Neural cell (in vitro differentiated cells): ENCODE measurements around the gene TSPAN15. TPM values are rescaled to one million over a fixed set of nuclear protein-coding genes. Genes with fewer than 3 reads are reported as not detected.

Experiments used
- H2AFZ ChIP-seq: fragments of 200-600, 300-800 bp; sonication (generic), shearing (Covaris generic); 2 replicates; pipeline ENCODE4 v1.6.0; 2014; ENCODE audit warnings: low read depth, mild to moderate bottlenecking, antibody characterized with exemption, low read length, moderate library complexity
- H3F3A ChIP-seq: fragments of 200-600 bp; shearing (Covaris generic); 2 replicates; pipeline ENCODE4 v1.6.1; 2016; ENCODE audit warnings: mild to moderate bottlenecking, moderate library complexity, mixed read lengths, antibody characterized with exemption, low read length; ENCODE audit not compliant: insufficient read depth, poor library complexity, severe bottlenecking
- H3K27ac ChIP-seq: fragments of 200-600, 300-800 bp; sonication (generic), shearing (Covaris generic); 2 replicates; pipeline ENCODE4 v1.5.1; 2014; ENCODE audit warnings: mild to moderate bottlenecking, low read length, moderate library complexity
- H3K27me3 ChIP-seq: fragments of 300-800, 200-600 bp; sonication (generic), shearing (Covaris generic); 2 replicates; pipeline ENCODE4 v1.6.0; 2014; ENCODE audit warnings: mild to moderate bottlenecking, low read depth, low read length, moderate library complexity; ENCODE audit not compliant: insufficient read depth
- H3K36me3 ChIP-seq: fragments of 300-800, 200-600 bp; sonication (generic), shearing (Covaris generic); 2 replicates; pipeline ENCODE4 v1.5.1; 2014; ENCODE audit warnings: mild to moderate bottlenecking, antibody characterized with exemption, low read length, moderate library complexity; ENCODE audit not compliant: insufficient read depth
- H3K4me2 ChIP-seq: fragments of 300-800, 200-600 bp; sonication (generic), shearing (Covaris generic); 2 replicates; pipeline ENCODE4 v1.6.0; 2014; ENCODE audit warnings: mild to moderate bottlenecking, low read length
- H3K4me3 ChIP-seq: fragments of 300-800, 200-600 bp; sonication (generic), shearing (Covaris generic); 2 replicates; pipeline ENCODE4 v1.5.1; 2014; ENCODE audit warnings: mild to moderate bottlenecking, low read length, moderate library complexity
- H3K79me2 ChIP-seq: fragments of 200-600 bp; shearing (Covaris generic); replicated peaks from 2 replicates; pipeline ENCODE4 v1.6.0; 2014; ENCODE audit warnings: mild to moderate bottlenecking, low read length, moderate library complexity; ENCODE audit not compliant: insufficient read depth
- H3K9ac ChIP-seq: fragments of 300-800, 200-600 bp; sonication (generic), shearing (Covaris generic); 2 replicates; pipeline ENCODE4 v1.6.1; 2016; ENCODE audit warnings: mild to moderate bottlenecking, low read length, mixed read lengths
- H3K9me2 ChIP-seq: fragments of 200-600 bp; shearing (Covaris generic); 2 replicates; pipeline ENCODE4 v1.6.1; 2016; ENCODE audit warnings: mild to moderate bottlenecking, low read length, mixed read lengths; ENCODE audit not compliant: insufficient read depth
- H3K9me3 ChIP-seq: fragments of 200-600, 300-800 bp; sonication (generic), shearing (Covaris generic); 2 replicates; pipeline ENCODE4 v1.6.1; 2016; ENCODE audit warnings: mild to moderate bottlenecking, mixed run types, low read length, moderate library complexity, mixed read lengths
- H4K20me1 ChIP-seq: fragments of 200-600 bp; shearing (Covaris generic); 2 replicates; pipeline ENCODE4 v1.6.1; 2016; ENCODE audit warnings: mild to moderate bottlenecking, mixed run types; ENCODE audit not compliant: insufficient read depth
- EP300 ChIP-seq: fragments of 450-650 bp; conservative IDR thresholded peaks from 2 replicates; pipeline ENCODE4 v1.6.1; 2014; ENCODE audit warnings: antibody characterized with exemption, mild to moderate bottlenecking, moderate library complexity; ENCODE audit not compliant: poor library complexity, severe bottlenecking
- EZH2 ChIP-seq: fragments of 200-600, 300-800 bp; shearing (Covaris generic), sonication (generic); IDR thresholded peaks from 2 replicates; pipeline ENCODE4 v1.6.1; 2014; ENCODE audit warnings: antibody characterized with exemption, low read length, borderline replicate concordance, mild to moderate bottlenecking; ENCODE audit not compliant: insufficient read depth, poor library complexity, severe bottlenecking
- MXI1 ChIP-seq: fragments of 450-650 bp; conservative IDR thresholded peaks from 2 replicates; pipeline ENCODE4 v1.6.1; 2014; ENCODE audit warnings: antibody characterized with exemption, mild to moderate bottlenecking; ENCODE audit not compliant: poor library complexity, severe bottlenecking
- POLR2AphosphoS5 ChIP-seq: IDR thresholded peaks from 2 replicates; pipeline ENCODE4 v1.6.1; 2012
- RAD21 ChIP-seq: fragments of 450-650 bp; conservative IDR thresholded peaks from 2 replicates; pipeline ENCODE4 v1.6.1; 2014; ENCODE audit warnings: antibody characterized with exemption, mild to moderate bottlenecking, moderate library complexity
- SMC3 ChIP-seq: fragments of 450-650 bp; conservative IDR thresholded peaks from 2 replicates; pipeline ENCODE4 v1.6.1; 2014; ENCODE audit warnings: antibody characterized with exemption, mild to moderate bottlenecking, moderate library complexity; ENCODE audit not compliant: poor library complexity
- TAF1 ChIP-seq: IDR thresholded peaks from 2 replicates; pipeline ENCODE4 v1.6.1; 2012; ENCODE audit warnings: low read depth
- polyA plus RNA-seq: library from polyadenylated mRNA; depleted of rRNA; stranded (reverse); fragments of >200 nt; gene quantifications from 2 replicates; pipeline ENCODE4 v1.2.3, GENCODE V29; 2014
- TF ChIP-seq, protein P1 (sequence below): IDR thresholded peaks from 2 replicates; pipeline ENCODE4 v1.6.1; 2012; ENCODE audit warnings: borderline replicate concordance
- TF ChIP-seq, protein P2 (sequence below): fragments of 450-650 bp; IDR thresholded peaks from 2 replicates; pipeline ENCODE4 v1.5.1; 2014; ENCODE audit warnings: antibody characterized with exemption, mild to moderate bottlenecking, moderate library complexity; ENCODE audit not compliant: poor library complexity, severe bottlenecking

TSPAN15 gene
- polyA plus RNA-seq, 1 donor from 2014 or later: 1.2 TPM

DNA sequence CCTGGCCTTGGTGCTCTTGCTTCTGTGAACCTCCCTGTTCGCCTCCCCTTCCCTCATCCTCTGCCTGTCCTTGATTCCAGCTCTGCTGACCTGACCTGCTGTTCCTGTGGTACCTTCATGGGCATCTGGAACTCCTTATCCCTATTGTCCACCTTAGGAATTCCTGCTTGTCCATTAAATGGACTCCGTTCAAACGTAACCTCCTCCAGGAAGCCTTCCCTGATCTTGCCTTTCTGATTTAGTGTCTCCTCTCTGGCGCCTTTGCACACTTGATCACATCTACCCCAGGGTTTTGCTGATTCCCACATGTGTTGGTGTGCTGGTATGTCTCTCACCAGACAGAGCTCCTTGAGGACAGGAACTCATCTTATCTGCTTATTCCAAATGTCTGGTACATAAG, 20.9 kb downstream of the TSPAN15 start:
- Histone ChIP-seq H3K27ac (no peak overlapping the region), H2AFZ (no peak overlapping the region)

DNA sequence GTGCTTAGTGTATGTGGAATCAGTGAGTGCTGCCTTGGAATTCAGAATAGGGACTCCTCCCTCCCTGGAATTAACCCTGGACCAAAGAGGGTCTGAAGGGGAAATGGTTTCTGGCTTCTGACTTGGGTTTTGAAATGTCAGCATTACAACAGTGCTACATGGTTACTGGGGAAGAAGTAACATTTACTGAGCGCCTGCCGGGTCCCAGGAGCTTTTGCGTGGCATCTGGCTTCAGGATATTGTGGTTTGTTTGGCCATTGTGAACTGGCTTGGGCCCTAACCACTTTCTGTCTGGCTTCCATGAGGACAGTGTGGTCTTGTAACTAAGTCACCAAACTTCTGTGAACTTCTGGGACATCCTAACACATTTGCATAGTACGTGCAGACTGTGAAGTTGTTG, 21.3 kb downstream of the TSPAN15 start:
- H3K27me3 ChIP-seq: no peaks in the 10 kb centered on the region
- H3K4me2 ChIP-seq: no peak overlapping the region
- no peak for TF ChIP-seq RAD21
- TF ChIP-seq MXI1: no peak
- no peak overlapping the region for H2AFZ ChIP-seq
- H3K9ac ChIP-seq: no peak overlapping the region
- no peak overlapping the region for H3K27ac ChIP-seq
- no peaks in the 10 kb centered on the region for H3K36me3 ChIP-seq
- no peaks in the 10 kb centered on the region for H3K9me3 ChIP-seq
- H3K79me2 ChIP-seq: no peaks in the 10 kb centered on the region
- H3F3A ChIP-seq: no peaks in the 10 kb centered on the region
- no peaks in the 10 kb centered on the region for H4K20me1 ChIP-seq
- H3K4me3 ChIP-seq: no peak overlapping the region
- no peaks in the 10 kb centered on the region for H3K9me2 ChIP-seq

More for the DNA sequence above, 20.9 kb downstream of the TSPAN15 start:
- Histone ChIP-seq H3K9ac (no peak overlapping the region), H3K36me3 (no peaks in the 10 kb centered on the region), H3K27me3 (no peaks in the 10 kb centered on the region), H3F3A (no peaks in the 10 kb centered on the region), H3K79me2 (no peaks in the 10 kb centered on the region), H4K20me1 (no peaks in the 10 kb centered on the region), H3K9me3 (no peaks in the 10 kb centered on the region), H3K9me2 (no peaks in the 10 kb centered on the region), H3K4me3 (no peak overlapping the region), H3K4me2 (no peak overlapping the region)
- TF ChIP-seq EP300: no peak
- TF ChIP-seq TAF1: no peak

DNA sequence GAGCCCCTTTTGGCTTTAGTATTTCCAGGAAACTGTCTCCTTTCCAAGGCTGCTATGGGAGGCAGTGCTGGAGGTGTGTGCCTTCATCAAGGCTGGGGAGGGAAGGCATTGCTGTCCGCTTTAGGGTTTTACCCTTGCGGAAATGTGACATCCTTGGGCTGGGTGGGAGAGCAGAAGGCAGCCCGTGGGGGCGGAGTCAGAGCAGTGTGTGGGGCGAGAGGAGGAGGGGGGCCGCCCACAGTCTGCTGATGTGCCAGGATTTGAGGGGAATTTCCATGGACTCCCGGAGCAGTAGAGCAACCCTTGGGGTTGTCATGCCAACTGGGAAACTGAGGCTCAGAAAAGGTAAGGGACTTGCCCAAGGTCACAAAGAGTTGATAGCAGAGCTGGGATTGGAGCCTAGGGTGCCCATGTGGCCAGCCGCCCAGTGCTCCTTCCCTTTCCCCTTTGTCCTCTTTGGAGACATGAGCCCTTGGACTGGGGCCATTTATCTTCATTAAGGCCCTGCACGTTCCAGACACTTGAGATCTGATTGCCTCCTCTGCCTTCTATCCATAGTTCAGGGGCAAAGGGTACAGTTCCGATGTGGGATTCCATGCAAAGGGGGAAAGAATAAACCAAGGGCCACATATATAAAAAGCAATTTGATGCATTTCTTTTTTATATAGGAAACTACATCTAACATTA, 22.2 kb downstream of the TSPAN15 start:
- no peaks in the 10 kb centered on the region for H3K9me2 ChIP-seq
- TF ChIP-seq TAF1: no peak
- TF ChIP-seq EP300: no peak
- TF ChIP-seq RAD21: no peak
- TF ChIP-seq POLR2AphosphoS5: no peak
- no peaks in the 10 kb centered on the region for H3F3A ChIP-seq
- H3K4me2 ChIP-seq: no peak overlapping the region
- no peaks in the 10 kb centered on the region for H4K20me1 ChIP-seq
- no peak overlapping the region for H3K4me3 ChIP-seq
- no peak overlapping the region for H3K9ac ChIP-seq
- no peaks in the 10 kb centered on the region for H3K36me3 ChIP-seq
- H3K79me2 ChIP-seq: no peaks in the 10 kb centered on the region
- no peaks in the 10 kb centered on the region for H3K9me3 ChIP-seq
- H3K27me3 ChIP-seq: no peaks in the 10 kb centered on the region
- H2AFZ ChIP-seq: no peak overlapping the region
- H3K27ac ChIP-seq: no peak overlapping the region

DNA sequence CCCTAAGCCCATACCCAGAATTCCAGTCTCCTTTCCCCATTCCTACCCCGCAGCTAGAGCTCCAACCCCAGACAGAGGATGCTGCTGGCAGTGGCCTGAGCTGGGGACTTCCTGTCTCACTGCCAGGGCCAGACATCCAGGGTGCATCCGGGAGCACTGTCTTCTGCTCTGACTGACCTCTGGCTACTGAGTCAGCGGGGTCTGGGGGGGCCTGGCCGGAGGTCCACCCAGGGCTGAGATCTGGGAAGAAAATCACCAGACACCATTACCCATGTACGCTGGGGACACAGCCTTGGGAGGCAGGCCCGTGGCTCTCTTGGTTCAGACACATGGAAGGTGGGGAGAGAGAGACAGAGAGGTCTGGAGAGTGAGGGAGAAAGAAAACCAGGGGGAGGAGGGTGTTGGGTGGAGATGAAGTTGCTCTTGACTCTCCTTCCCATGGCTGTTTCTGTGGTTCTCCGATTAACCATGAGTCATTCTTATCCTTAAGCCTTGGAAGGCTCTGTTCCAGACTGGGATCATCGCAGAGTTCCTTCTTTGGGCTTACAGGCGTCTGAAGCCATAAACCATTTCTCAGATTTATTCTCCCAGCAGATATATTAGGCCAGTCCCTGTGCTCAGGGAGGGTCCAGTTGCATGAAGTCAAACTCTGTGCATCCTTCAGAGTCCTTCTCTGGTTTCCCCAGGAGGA, 23.6 kb downstream of the TSPAN15 start:
- Histone ChIP-seq H3K79me2 (no peaks in the 10 kb centered on the region), H3K4me3 (no peak overlapping the region), H4K20me1 (no peaks in the 10 kb centered on the region), H2AFZ (no peak overlapping the region), H3K36me3 (no peaks in the 10 kb centered on the region), H3K9ac (no peak overlapping the region), H3K27me3 (no peaks in the 10 kb centered on the region), H3K27ac (no peak overlapping the region), H3K4me2 (no peak overlapping the region), H3F3A (no peaks in the 10 kb centered on the region), H3K9me3 (no peaks in the 10 kb centered on the region), H3K9me2 (no peaks in the 10 kb centered on the region)
- TF ChIP-seq EP300 (no peak), POLR2AphosphoS5 (no peak), RAD21 (no peak), SMC3 (no peak), MXI1 (no peak), EZH2 (no peak), TAF1 (no peak)
- TF ChIP-seq, protein P1, sequence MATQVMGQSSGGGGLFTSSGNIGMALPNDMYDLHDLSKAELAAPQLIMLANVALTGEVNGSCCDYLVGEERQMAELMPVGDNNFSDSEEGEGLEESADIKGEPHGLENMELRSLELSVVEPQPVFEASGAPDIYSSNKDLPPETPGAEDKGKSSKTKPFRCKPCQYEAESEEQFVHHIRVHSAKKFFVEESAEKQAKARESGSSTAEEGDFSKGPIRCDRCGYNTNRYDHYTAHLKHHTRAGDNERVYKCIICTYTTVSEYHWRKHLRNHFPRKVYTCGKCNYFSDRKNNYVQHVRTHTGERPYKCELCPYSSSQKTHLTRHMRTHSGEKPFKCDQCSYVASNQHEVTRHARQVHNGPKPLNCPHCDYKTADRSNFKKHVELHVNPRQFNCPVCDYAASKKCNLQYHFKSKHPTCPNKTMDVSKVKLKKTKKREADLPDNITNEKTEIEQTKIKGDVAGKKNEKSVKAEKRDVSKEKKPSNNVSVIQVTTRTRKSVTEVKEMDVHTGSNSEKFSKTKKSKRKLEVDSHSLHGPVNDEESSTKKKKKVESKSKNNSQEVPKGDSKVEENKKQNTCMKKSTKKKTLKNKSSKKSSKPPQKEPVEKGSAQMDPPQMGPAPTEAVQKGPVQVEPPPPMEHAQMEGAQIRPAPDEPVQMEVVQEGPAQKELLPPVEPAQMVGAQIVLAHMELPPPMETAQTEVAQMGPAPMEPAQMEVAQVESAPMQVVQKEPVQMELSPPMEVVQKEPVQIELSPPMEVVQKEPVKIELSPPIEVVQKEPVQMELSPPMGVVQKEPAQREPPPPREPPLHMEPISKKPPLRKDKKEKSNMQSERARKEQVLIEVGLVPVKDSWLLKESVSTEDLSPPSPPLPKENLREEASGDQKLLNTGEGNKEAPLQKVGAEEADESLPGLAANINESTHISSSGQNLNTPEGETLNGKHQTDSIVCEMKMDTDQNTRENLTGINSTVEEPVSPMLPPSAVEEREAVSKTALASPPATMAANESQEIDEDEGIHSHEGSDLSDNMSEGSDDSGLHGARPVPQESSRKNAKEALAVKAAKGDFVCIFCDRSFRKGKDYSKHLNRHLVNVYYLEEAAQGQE: no peak
- TF ChIP-seq, protein P2, sequence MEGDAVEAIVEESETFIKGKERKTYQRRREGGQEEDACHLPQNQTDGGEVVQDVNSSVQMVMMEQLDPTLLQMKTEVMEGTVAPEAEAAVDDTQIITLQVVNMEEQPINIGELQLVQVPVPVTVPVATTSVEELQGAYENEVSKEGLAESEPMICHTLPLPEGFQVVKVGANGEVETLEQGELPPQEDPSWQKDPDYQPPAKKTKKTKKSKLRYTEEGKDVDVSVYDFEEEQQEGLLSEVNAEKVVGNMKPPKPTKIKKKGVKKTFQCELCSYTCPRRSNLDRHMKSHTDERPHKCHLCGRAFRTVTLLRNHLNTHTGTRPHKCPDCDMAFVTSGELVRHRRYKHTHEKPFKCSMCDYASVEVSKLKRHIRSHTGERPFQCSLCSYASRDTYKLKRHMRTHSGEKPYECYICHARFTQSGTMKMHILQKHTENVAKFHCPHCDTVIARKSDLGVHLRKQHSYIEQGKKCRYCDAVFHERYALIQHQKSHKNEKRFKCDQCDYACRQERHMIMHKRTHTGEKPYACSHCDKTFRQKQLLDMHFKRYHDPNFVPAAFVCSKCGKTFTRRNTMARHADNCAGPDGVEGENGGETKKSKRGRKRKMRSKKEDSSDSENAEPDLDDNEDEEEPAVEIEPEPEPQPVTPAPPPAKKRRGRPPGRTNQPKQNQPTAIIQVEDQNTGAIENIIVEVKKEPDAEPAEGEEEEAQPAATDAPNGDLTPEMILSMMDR: no peak
